Islet of Langerhans (tissue), 1 donor: ENCODE data around the gene FN1.
"Not testable (repeated sequence)": the region's sequence is repeated elsewhere in the genome, so short reads cannot be mapped to it uniquely, and the experiment has no call there.

Source experiments
- FAIRE-seq: peaks from one replicate; lab custom pipeline; 2011; peaks lifted over from hg19 to GRCh38; lab: Jason Lieb, UNC

Gene FN1

DNA sequence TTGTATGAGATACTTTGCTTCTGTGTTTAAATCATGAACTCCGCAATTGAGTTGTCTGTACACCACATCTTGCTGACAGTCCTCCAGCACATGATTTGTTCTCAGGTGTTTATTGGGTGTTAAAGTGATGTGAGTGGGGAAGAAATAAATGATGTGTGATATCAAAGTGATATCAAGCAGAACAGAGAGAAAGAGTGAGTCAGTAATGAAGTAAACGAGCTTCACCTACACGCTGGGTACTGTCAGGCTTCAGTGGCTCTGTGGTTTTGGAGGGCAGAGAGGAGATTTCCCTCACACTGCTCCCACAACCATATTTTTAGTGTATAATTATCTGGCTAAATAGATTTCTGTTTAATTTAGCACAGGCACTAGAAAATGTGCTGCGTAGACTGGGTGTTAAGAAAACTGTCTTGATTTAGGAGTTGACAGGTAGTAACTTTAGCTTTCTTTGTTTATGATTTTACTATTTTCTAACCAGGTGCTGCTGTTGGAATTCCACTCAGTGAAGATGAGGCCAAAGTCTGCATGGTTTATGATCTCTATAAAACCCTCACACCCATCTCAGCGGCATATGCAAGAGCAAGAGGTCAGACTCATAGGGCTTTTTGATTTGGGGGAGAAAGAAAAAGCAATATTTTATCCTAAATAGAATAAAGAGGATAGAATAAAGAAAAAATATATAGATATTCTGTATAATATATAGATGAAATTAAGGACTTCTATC, 102.8 kb downstream of the FN1 start:
- FAIRE-seq, result no peak

DNA sequence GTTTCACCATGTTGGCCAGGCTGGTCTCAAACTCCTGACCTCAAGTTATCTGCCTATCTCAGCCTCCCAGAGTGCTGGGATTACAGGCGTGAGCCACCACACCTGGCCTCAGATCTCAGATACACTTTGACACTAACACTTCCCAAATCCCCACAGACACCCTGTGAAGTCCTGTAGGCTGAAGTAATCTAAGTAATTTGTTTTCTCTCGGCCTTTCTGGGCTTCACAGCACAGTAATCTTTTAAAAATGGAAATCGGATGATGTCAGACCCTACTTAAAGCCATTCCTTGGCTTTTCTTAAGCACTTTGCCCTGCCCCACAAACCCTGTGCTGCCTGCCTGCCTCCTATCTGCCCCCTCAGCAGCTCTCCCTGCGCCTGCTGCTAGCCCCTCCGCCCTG, 107.8 kb downstream of the FN1 start:
- no peak for FAIRE-seq

DNA sequence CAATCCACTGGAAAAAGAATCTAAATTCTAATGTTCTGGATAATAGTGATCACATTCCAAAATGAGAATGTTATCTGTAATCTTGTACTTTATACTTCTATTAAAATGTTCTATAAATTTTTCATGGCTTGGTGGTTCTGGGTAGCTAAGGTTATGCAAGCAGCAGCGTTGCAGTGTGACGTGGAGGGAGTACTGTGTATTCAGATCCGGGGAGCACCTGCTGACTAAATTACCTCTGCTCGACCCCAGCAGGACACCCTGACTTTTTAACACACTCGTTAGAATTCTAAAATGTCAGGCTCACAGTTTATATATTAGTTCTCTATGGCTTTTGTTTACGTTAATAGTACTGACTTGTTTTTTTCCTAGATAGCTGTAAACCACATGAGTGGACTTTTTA, 111.1 kb downstream of the FN1 start:
- no peak for FAIRE-seq

DNA sequence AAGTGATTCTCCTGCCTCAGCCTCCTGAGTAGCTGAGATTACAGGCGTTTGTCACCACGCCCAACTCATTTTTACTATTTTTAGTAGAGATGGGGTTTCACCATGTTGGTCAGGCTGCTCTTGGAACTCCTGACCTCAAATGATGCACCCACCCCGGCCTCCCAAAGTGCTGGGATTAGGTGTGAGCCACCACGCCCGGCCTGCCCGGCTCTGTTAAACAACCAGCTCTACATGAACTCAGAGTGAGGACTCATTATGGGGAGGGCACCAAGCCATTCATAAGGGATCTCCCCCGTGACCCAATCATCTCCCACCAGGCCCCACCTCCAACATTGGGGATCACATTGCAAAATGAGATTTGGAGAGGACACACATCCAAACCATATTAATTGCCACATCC, 115.2 kb downstream of the FN1 start:
- no peak for FAIRE-seq

DNA sequence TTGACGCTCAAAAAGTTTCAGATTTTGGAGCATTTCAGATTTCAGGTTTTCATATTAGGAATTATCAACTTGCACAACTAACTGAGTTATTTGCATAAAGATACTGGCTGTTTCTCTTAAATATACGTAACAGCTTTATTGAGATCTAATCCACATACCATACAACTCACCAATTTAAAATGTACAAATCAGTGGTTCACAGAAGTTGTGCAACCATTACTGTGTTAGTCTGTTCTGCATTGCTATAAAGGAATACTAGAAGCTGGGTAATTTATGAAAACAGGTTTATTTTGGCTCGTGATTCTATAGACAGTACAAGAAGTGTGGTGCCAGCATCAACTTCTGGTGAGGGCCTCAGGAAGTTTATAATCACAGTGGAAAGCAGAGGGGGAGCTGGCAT, 115.8 kb downstream of the FN1 start:
- FAIRE-seq, result no peak

DNA sequence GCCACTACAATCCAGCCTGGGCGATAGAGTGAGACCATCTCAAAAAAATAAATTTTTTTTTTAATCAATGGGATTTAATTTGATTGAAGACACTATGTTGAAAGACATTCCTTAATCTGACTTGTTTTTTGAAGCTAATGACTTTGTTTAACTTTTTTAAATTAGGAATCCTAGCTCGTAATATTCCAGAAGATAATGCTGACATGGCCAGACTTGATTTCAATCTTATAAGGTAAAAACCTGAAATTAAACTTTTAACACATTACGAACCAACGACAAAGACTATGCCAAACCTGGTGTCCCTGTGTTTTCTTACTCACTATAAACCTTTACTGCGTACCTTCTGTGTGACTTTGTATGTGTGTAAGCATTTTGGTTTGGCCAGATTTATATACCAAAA, 116.4 kb downstream of the FN1 start:
- no peak for FAIRE-seq

DNA sequence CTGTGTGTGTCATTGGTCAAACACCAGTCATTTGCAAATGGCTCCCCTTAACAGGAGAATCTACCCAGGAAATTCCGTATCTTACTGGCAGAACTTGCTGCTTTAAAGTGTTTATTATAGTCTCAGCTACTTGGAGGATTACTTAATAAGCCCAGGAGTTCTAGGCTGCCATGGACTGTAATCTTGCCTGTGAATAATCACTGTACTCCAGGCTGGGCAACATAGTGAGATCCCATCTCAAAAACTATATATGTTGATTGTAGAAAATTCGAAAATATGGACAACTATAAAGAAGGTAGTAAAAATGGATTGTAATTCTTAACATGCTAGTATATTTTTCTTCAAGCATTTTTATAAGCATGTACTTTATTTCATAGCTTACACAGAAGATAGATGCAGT, 119.5 kb downstream of the FN1 start:
- no peak for FAIRE-seq

DNA sequence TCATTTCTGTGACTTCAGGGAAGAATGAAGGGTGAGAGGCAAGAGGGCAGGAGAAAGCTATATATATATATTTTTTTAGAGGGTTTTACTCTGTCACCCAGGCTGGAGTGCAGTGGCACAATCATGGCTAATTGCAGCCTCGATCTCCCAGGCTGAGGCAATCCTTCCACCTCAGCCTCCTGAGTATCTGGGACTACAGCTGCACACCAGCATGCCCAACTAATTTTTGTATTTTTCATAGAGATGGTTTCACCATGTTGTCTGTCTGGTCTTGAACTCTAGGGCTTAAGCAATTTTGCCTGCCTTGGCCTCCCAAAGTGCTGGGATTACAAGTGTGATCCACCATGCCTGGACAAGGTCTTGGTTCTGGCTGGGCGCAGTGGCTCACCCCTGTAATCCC, 120.6 kb downstream of the FN1 start:
- no peak for FAIRE-seq

DNA sequence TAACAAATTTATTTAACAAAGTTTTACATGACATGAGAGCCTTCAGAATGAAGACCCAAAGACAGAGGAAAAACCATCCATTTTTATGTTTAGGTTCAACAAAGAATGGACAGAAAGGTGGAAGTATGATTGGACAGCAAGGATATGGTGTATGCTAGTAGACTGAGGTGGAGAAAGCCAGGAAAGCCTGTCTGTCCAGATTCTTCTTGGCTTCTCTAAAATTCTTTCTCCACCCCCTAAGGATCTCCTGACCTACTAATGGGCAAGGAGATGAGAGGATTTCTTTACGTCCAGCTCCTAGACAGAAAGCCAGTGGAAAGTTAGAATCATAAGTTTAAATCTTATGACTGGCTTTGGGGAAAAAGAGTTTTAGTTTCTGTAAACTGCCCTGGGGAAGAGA, 121.0 kb downstream of the FN1 start:
- no peak for FAIRE-seq

DNA sequence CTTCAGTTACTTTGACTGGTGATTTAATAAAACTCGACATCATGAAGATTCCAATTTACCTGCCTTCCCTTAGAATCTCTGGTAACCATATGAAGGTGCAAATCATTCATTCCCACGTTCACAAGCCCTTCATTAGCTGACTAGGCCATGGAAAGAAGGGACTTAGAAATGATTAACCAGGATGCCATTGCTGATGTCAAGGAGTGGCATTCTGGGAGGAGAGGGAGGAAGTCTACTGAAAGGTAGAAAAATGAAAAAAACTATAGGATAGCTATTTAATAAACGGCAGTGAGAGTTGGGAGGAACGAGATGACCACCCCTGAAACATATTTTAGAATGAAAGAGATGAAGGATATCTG, 122.6 kb downstream of the FN1 start:
- FAIRE-seq, result no peak

DNA sequence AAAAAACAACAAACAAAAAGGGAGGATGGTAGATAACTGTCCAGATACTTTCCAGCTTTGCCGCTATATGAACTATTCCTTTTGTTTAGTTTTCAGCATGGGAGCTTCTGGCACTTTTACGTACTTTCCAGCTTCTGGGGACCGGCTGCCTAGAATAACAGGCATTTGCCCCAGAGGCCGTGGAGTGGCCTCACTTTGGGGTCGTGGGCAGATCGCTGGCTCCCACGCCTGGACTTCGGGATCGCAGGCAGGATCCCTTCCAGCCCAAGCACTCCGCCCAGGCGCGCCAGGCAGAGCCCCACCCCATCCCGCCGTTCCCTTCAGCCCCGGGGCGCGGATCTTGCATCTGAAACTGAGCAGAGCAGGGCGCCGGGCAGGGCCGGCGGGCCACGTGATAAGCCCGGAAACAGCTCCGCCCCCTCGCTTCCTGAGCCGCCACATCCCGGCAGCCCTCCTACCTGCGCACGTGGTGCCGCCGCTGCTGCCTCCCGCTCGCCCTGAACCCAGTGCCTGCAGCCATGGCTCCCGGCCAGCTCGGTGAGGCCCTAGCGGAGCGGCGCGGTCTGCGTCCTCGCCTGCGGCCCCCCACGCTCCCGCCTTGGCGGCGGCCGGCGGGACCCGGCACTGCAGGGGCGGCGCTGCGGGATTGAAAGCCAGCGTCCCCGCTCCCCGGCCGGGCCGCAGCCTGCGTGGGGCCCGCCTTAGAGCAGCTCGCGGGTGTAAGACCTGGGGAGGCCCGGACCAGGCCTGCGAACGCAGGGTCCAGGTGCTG, 124.1 kb downstream of the FN1 start, which contains the start of gene ATIC:
ATIC (plus strand) TSS at position 435 of the 772 bp plus-strand sequence; CDS start at position 519, 84 bp downstream.
- no peak for FAIRE-seq

DNA sequence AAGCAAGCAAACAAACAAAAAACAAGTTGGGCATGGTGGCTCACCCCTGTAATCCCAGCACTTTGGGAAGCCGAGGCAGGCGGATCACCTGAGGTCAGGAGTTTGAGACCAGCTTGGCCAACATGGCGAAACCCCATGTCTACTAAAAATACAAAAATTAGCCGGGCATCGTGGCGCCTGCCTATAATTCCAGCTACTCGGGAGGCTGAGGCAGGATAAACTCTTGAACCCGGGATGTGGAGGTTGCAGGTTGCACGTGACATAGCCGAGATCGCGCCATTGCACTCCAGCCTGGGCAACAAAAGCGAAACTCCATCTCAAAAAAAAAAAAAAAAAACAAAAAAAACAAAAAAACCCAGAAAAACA, 124.6 kb downstream of the FN1 start:
- FAIRE-seq, result not testable (repeated sequence)
